ENCODE measurements around the gene ULK4.

The ULK4 gene

GRCh38 chr3:41352510-41352909 lies 609.4 kb downstream of the ULK4 start:
- Histone ChIP-seq H3K27ac (ENCODE audit: low read length) (no peak overlapping the region), H3K9me3 (ENCODE audit: control insufficient read depth, insufficient read depth, low read length) (no peaks in the 10 kb centered on the region), H3K4me3 (ENCODE audit: low read length) (no peak overlapping the region), H3K4me1 (ENCODE audit: control insufficient read depth, insufficient read depth, low read length) (no peaks in the 10 kb centered on the region), H3K36me3 (ENCODE audit: control insufficient read depth, insufficient read depth, low read length) (no peaks in the 10 kb centered on the region), H3K27me3 (ENCODE audit: control insufficient read depth, insufficient read depth, low read length) (no peaks in the 10 kb centered on the region)
- DNase-seq (ENCODE audit: low read depth, low spot score), result no peak
- no CpG with 5 or more reads among the region's 3 CpGs for WGBS (ENCODE audit: insufficient coverage, insufficient read length)

- no peaks in the 10 kb centered on the region for H3K27me3 ChIP-seq (ENCODE audit: control insufficient read depth, insufficient read depth, low read length)
- no CpG with 5 or more reads among the region's 2 CpGs for WGBS (ENCODE audit: insufficient coverage, insufficient read length)
- no peak for DNase-seq (ENCODE audit: low read depth, low spot score)
- no peak overlapping the region for H3K27ac ChIP-seq (ENCODE audit: low read length)
- no peaks in the 10 kb centered on the region for H3K4me1 ChIP-seq (ENCODE audit: control insufficient read depth, insufficient read depth, low read length)
- no peaks in the 10 kb centered on the region for H3K9me3 ChIP-seq (ENCODE audit: control insufficient read depth, insufficient read depth, low read length)
- H3K36me3 ChIP-seq (ENCODE audit: control insufficient read depth, insufficient read depth, low read length), result no peaks in the 10 kb centered on the region
- H3K4me3 ChIP-seq (ENCODE audit: low read length), result no peak overlapping the region
Observed at GRCh38 chr3:41350441-41350840, 611.5 kb downstream of the ULK4 start.

- Histone ChIP-seq H3K9me3 (ENCODE audit: control insufficient read depth, insufficient read depth, low read length) (no peaks in the 10 kb centered on the region), H3K27me3 (ENCODE audit: control insufficient read depth, insufficient read depth, low read length) (no peaks in the 10 kb centered on the region), H3K4me3 (ENCODE audit: low read length) (no peak overlapping the region), H3K4me1 (ENCODE audit: control insufficient read depth, insufficient read depth, low read length) (no peaks in the 10 kb centered on the region), H3K27ac (ENCODE audit: low read length) (no peak overlapping the region), H3K36me3 (ENCODE audit: control insufficient read depth, insufficient read depth, low read length) (no peaks in the 10 kb centered on the region)
- WGBS (ENCODE audit: insufficient coverage, insufficient read length), result no CpG with 5 or more reads among the region's 4 CpGs
- no peak for DNase-seq (ENCODE audit: low read depth, low spot score)
Observed at GRCh38 chr3:41348401-41348800, 613.5 kb downstream of the ULK4 start.

- WGBS (ENCODE audit: insufficient coverage, insufficient read length), result no CpG with 5 or more reads among the region's 4 CpGs
Observed at GRCh38 chr3:41346698-41347270, 615.1 kb downstream of the ULK4 start.

GRCh38 chr3:41345788-41346187 lies 616.1 kb downstream of the ULK4 start:
- Histone ChIP-seq H3K27ac (ENCODE audit: low read length) (no peak overlapping the region), H3K4me3 (ENCODE audit: low read length) (no peak overlapping the region), H3K4me1 (ENCODE audit: control insufficient read depth, insufficient read depth, low read length) (no peaks in the 10 kb centered on the region), H3K27me3 (ENCODE audit: control insufficient read depth, insufficient read depth, low read length) (no peaks in the 10 kb centered on the region), H3K36me3 (ENCODE audit: control insufficient read depth, insufficient read depth, low read length) (no peaks in the 10 kb centered on the region), H3K9me3 (ENCODE audit: control insufficient read depth, insufficient read depth, low read length) (no peaks in the 10 kb centered on the region)
- no CpG with 5 or more reads among the region's 5 CpGs for WGBS (ENCODE audit: insufficient coverage, insufficient read length)
- no peak for DNase-seq (ENCODE audit: low read depth, low spot score)

More at GRCh38 chr3:41346698-41347270, 615.1 kb downstream of the ULK4 start:
- Histone ChIP-seq H3K27ac (ENCODE audit: low read length) (no peak overlapping the region), H3K4me3 (ENCODE audit: low read length) (no peak overlapping the region), H3K27me3 (ENCODE audit: control insufficient read depth, insufficient read depth, low read length) (no peaks in the 10 kb centered on the region), H3K9me3 (ENCODE audit: control insufficient read depth, insufficient read depth, low read length) (no peaks in the 10 kb centered on the region), H3K36me3 (ENCODE audit: control insufficient read depth, insufficient read depth, low read length) (no peaks in the 10 kb centered on the region), H3K4me1 (ENCODE audit: control insufficient read depth, insufficient read depth, low read length) (no peaks in the 10 kb centered on the region)
- no peak for DNase-seq (ENCODE audit: low read depth, low spot score)

GRCh38 chr3:41339758-41340157 lies 622.1 kb downstream of the ULK4 start:
- H3K4me1 ChIP-seq (ENCODE audit: control insufficient read depth, insufficient read depth, low read length), result peaks cover 2% of the 10 kb centered on the region; the same call in 1 of the 2 replicates
- H3K4me3 ChIP-seq (ENCODE audit: low read length), result no peak overlapping the region
- no peaks in the 10 kb centered on the region for H3K27me3 ChIP-seq (ENCODE audit: control insufficient read depth, insufficient read depth, low read length)
- no peak overlapping the region for H3K27ac ChIP-seq (ENCODE audit: low read length)
- H3K9me3 ChIP-seq (ENCODE audit: control insufficient read depth, insufficient read depth, low read length), result no peaks in the 10 kb centered on the region
- WGBS (ENCODE audit: insufficient coverage, insufficient read length), result no CpG with 5 or more reads among the region's 1 CpG
- no peak for DNase-seq (ENCODE audit: low read depth, low spot score)
- no peaks in the 10 kb centered on the region for H3K36me3 ChIP-seq (ENCODE audit: control insufficient read depth, insufficient read depth, low read length)

- Histone ChIP-seq H3K9me3 (ENCODE audit: control insufficient read depth, insufficient read depth, low read length) (no peaks in the 10 kb centered on the region), H3K36me3 (ENCODE audit: control insufficient read depth, insufficient read depth, low read length) (no peaks in the 10 kb centered on the region), H3K4me3 (ENCODE audit: low read length) (no peak overlapping the region), H3K4me1 (ENCODE audit: control insufficient read depth, insufficient read depth, low read length) (peaks cover 2% of the 10 kb centered on the region; the same call in 1 of the 2 replicates), H3K27ac (ENCODE audit: low read length) (no peak overlapping the region), H3K27me3 (ENCODE audit: control insufficient read depth, insufficient read depth, low read length) (no peaks in the 10 kb centered on the region)
- WGBS (ENCODE audit: insufficient coverage, insufficient read length), result no CpG with 5 or more reads among the region's 1 CpG
- no peak for DNase-seq (ENCODE audit: low read depth, low spot score)
Observed at GRCh38 chr3:41338276-41338675, 623.6 kb downstream of the ULK4 start.

GRCh38 chr3:41334426-41334825 lies 627.5 kb downstream of the ULK4 start:
- Histone ChIP-seq H3K27me3 (ENCODE audit: control insufficient read depth, insufficient read depth, low read length) (no peaks in the 10 kb centered on the region), H3K9me3 (ENCODE audit: control insufficient read depth, insufficient read depth, low read length) (no peaks in the 10 kb centered on the region), H3K36me3 (ENCODE audit: control insufficient read depth, insufficient read depth, low read length) (no peaks in the 10 kb centered on the region), H3K27ac (ENCODE audit: low read length) (no peak overlapping the region), H3K4me1 (ENCODE audit: control insufficient read depth, insufficient read depth, low read length) (peaks cover 6% of the 10 kb centered on the region), H3K4me3 (ENCODE audit: low read length) (no peak overlapping the region)
- no peak for DNase-seq (ENCODE audit: low read depth, low spot score)
- no CpG with 5 or more reads among the region's 2 CpGs for WGBS (ENCODE audit: insufficient coverage, insufficient read length)

GRCh38 chr3:41331041-41331440 lies 630.9 kb downstream of the ULK4 start:
- Histone ChIP-seq H3K4me3 (ENCODE audit: low read length) (no peak overlapping the region), H3K4me1 (ENCODE audit: control insufficient read depth, insufficient read depth, low read length) (peaks cover 4% of the 10 kb centered on the region; the same call in 1 of the 2 replicates), H3K36me3 (ENCODE audit: control insufficient read depth, insufficient read depth, low read length) (no peaks in the 10 kb centered on the region), H3K27ac (ENCODE audit: low read length) (no peak overlapping the region), H3K27me3 (ENCODE audit: control insufficient read depth, insufficient read depth, low read length) (no peaks in the 10 kb centered on the region), H3K9me3 (ENCODE audit: control insufficient read depth, insufficient read depth, low read length) (no peaks in the 10 kb centered on the region)
- no CpG with 5 or more reads among the region's 3 CpGs for WGBS (ENCODE audit: insufficient coverage, insufficient read length)
- DNase-seq (ENCODE audit: low read depth, low spot score), result no peak

- peaks cover 4% of the 10 kb centered on the region; the same call in 1 of the 2 replicates for H3K4me1 ChIP-seq (ENCODE audit: control insufficient read depth, insufficient read depth, low read length)
- H3K27ac ChIP-seq (ENCODE audit: low read length), result no peak overlapping the region
- H3K36me3 ChIP-seq (ENCODE audit: control insufficient read depth, insufficient read depth, low read length), result no peaks in the 10 kb centered on the region
- H3K27me3 ChIP-seq (ENCODE audit: control insufficient read depth, insufficient read depth, low read length), result no peaks in the 10 kb centered on the region
- no CpG with 5 or more reads among the region's 1 CpG for WGBS (ENCODE audit: insufficient coverage, insufficient read length)
- no peak for DNase-seq (ENCODE audit: low read depth, low spot score)
- H3K9me3 ChIP-seq (ENCODE audit: control insufficient read depth, insufficient read depth, low read length), result no peaks in the 10 kb centered on the region
- H3K4me3 ChIP-seq (ENCODE audit: low read length), result no peak overlapping the region
Observed at GRCh38 chr3:41330465-41330864, 631.4 kb downstream of the ULK4 start.

GRCh38 chr3:41329881-41330280 lies 632.0 kb downstream of the ULK4 start:
- Histone ChIP-seq H3K4me1 (ENCODE audit: control insufficient read depth, insufficient read depth, low read length) (peaks cover 4% of the 10 kb centered on the region; the same call in 1 of the 2 replicates), H3K36me3 (ENCODE audit: control insufficient read depth, insufficient read depth, low read length) (no peaks in the 10 kb centered on the region), H3K27ac (ENCODE audit: low read length) (no peak overlapping the region), H3K4me3 (ENCODE audit: low read length) (no peak overlapping the region), H3K27me3 (ENCODE audit: control insufficient read depth, insufficient read depth, low read length) (no peaks in the 10 kb centered on the region), H3K9me3 (ENCODE audit: control insufficient read depth, insufficient read depth, low read length) (no peaks in the 10 kb centered on the region)
- no peak for DNase-seq (ENCODE audit: low read depth, low spot score)
- WGBS (ENCODE audit: insufficient coverage, insufficient read length), result no CpG with 5 or more reads among the region's 2 CpGs
